DOHH2 (cell line): ENCODE results near the gene SIAH2.

Experiments
- EZH2phosphoT487 ChIP-seq: fragments of 200-600 bp; sonication (generic); IDR thresholded peaks from 2 replicates; pipeline ENCODE4 v1.6.1; 2017; ENCODE audit warnings: borderline replicate concordance, mild to moderate bottlenecking, antibody characterized with exemption, low read length, moderate library complexity, mixed read lengths
- TF ChIP-seq, protein P1 (sequence below): fragments of 200-600 bp; sonication (generic); IDR thresholded peaks from one replicate; pipeline ENCODE4 v1.5.1; 2014; ENCODE audit warnings: antibody characterized with exemption, mild to moderate bottlenecking, low read depth, low read length; ENCODE audit not compliant: poor library complexity, severe bottlenecking

DNA sequence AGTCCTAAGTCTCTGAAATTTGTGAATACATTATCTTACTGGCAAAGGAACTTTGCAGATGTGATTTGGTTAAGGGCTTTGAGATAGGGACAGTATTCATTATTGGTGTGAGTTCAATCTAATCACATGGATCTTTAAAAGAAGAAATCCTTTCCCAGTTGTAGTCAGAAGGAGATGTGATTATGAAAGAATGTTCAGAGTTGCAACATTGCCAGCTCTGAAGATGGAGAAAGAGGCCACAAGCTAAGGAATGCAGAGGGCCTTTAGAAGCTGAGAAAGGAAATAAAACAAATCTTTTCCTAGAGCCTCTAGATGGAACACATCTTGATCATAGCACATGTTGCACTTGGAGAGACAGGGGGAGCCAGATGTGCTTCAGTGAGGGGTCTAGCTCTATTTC lies 27.7 kb upstream of the SIAH2 start:
- TF ChIP-seq, protein P1, sequence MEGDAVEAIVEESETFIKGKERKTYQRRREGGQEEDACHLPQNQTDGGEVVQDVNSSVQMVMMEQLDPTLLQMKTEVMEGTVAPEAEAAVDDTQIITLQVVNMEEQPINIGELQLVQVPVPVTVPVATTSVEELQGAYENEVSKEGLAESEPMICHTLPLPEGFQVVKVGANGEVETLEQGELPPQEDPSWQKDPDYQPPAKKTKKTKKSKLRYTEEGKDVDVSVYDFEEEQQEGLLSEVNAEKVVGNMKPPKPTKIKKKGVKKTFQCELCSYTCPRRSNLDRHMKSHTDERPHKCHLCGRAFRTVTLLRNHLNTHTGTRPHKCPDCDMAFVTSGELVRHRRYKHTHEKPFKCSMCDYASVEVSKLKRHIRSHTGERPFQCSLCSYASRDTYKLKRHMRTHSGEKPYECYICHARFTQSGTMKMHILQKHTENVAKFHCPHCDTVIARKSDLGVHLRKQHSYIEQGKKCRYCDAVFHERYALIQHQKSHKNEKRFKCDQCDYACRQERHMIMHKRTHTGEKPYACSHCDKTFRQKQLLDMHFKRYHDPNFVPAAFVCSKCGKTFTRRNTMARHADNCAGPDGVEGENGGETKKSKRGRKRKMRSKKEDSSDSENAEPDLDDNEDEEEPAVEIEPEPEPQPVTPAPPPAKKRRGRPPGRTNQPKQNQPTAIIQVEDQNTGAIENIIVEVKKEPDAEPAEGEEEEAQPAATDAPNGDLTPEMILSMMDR = no peak
- TF ChIP-seq EZH2phosphoT487 = no peak
